ENCODE results near the gene LMTK2.

The LMTK2 gene

GRCh38 chr7:98175260-98175940 lies 68.7 kb downstream of the LMTK2 start:
- DNase-seq (ENCODE audit: low spot score) = no peak

GRCh38 chr7:98177553-98177952 lies 70.9 kb downstream of the LMTK2 start:
- DNase-seq (ENCODE audit: low spot score) = no peak

- DNase-seq (ENCODE audit: low spot score) = no peak
Observed at GRCh38 chr7:98178321-98178720, 71.7 kb downstream of the LMTK2 start.

- DNase-seq (ENCODE audit: low spot score) = no peak
Observed at GRCh38 chr7:98178762-98179490, 72.3 kb downstream of the LMTK2 start.

- DNase-seq (ENCODE audit: low spot score) = no peak
Observed at GRCh38 chr7:98180751-98181150, 74.1 kb downstream of the LMTK2 start.

- DNase-seq (ENCODE audit: low spot score) = no peak
Observed at GRCh38 chr7:98185101-98185500, 78.4 kb downstream of the LMTK2 start.

GRCh38 chr7:98186452-98187137 lies 79.9 kb downstream of the LMTK2 start:
- no peak for DNase-seq (ENCODE audit: low spot score)

- no peak for DNase-seq (ENCODE audit: low spot score)
Observed at GRCh38 chr7:98187138-98187502, 80.5 kb downstream of the LMTK2 start.

- no peak for DNase-seq (ENCODE audit: low spot score)
Observed at GRCh38 chr7:98189559-98189958, 82.9 kb downstream of the LMTK2 start.

- DNase-seq (ENCODE audit: low spot score) = no peak
Observed at GRCh38 chr7:98191668-98192431, 85.2 kb downstream of the LMTK2 start.

GRCh38 chr7:98192781-98193457 lies 86.3 kb downstream of the LMTK2 start:
- no peak for DNase-seq (ENCODE audit: low spot score)

- no peak for DNase-seq (ENCODE audit: low spot score)
Observed at GRCh38 chr7:98193474-98194180, 87.0 kb downstream of the LMTK2 start.

- no peak for DNase-seq (ENCODE audit: low spot score)
Observed at GRCh38 chr7:98194186-98194585, 87.5 kb downstream of the LMTK2 start.

GRCh38 chr7:98194672-98195457 lies 88.2 kb downstream of the LMTK2 start:
- DNase-seq (ENCODE audit: low spot score) = no peak

- no peak for DNase-seq (ENCODE audit: low spot score)
Observed at GRCh38 chr7:98196706-98197605, 90.3 kb downstream of the LMTK2 start.

- no peak for DNase-seq (ENCODE audit: low spot score)
Observed at GRCh38 chr7:98199131-98199530, 92.5 kb downstream of the LMTK2 start.

- DNase-seq (ENCODE audit: low spot score) = no peak
Observed at GRCh38 chr7:98200364-98200763, 93.7 kb downstream of the LMTK2 start.

GRCh38 chr7:98202367-98203195 lies 95.9 kb downstream of the LMTK2 start:
- no peak for DNase-seq (ENCODE audit: low spot score)
